Stimulated activated memory B cell treated with anti-CD40 and anti-IgM and Interleukin-4, amounts not matched to agents 10 μg/mL and 1 μg/mL and 100 μg/mL, for 72 hours (primary cell): ENCODE results near the gene LNX2.

Experiments
- ATAC-seq: fragments of 150-1000 bp; cut with Tn5 transposase; 2 replicates; pipeline ENCODE4 v1.10.0; 2021
- H3K27ac Mint-ChIP-seq: one replicate; pipeline ENCODE4 v1.8.0; 2022; ENCODE audit warnings: mild to moderate bottlenecking, mixed read lengths
- H3K27me3 Mint-ChIP-seq: one replicate; pipeline ENCODE4 v1.8.0; 2022; ENCODE audit warnings: mixed read lengths
- H3K36me3 Mint-ChIP-seq: one replicate; pipeline ENCODE4 v1.8.0; 2022; ENCODE audit warnings: mixed read lengths
- H3K4me1 Mint-ChIP-seq: one replicate; pipeline ENCODE4 v1.8.0; 2022; ENCODE audit warnings: mixed read lengths
- H3K4me3 Mint-ChIP-seq: one replicate; pipeline ENCODE4 v1.8.0; 2022; ENCODE audit warnings: mild to moderate bottlenecking, moderate library complexity, mixed read lengths
- H3K9me3 Mint-ChIP-seq: one replicate; pipeline ENCODE4 v1.8.0; 2022; ENCODE audit warnings: mixed read lengths

Gene LNX2

DNA sequence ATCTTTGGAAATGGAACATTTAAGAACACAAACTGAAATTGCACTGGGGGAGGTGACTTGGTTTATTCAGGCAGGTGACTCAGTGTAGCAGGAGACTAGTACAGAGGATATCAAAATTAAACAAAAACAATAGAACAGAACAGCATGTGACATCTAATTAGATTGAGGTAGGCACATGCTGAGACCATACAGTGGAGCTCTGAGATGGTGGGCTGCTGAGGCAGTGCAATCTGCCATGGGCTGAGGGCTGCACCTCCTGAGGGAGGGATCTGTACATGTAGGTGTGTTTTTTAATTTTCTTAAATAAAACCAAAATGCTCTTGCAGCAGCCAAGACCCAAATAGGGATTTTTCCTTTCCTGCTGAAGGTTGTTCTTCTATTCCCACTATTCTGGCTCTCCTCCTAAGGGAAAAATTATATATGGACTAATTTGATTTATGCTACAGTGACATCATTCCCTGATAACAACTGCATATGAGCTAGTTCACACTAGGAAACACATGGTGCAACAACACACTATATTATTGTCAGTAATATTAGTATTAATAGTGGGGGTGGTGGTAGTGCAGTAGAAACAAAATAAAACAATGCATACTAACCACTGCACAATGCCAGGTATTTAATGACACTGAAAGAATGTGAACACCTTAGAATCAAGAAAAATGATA is 48.0 kb downstream of the LNX2 start:
- Mint-ChIP-seq H3K9me3 (no peaks in the 10 kb centered on the region), H3K36me3 (peaks cover 38% of the 10 kb centered on the region), H3K27me3 (no peaks in the 10 kb centered on the region), H3K27ac (no peak overlapping the region), H3K4me3 (no peak overlapping the region), H3K4me1 (peaks cover 12% of the 10 kb centered on the region)
- ATAC-seq = no peak

DNA sequence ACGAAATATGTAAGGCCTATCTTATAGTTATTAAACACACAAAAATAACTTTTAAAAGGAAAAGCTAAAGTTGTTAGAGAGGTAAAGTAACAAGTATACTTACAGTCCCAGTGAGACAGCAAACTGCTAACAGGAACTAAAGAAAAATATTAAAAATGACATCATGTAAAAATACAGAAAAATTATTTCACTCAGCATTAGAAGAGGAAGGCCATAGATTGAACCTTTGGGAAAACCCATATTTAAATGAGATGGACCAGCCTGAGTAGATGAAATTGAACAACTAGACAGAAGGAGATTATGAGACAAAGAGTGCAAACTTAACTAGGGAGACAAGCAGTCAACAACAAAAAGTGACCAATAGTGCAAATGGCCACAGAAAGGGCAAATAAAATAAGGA is 49.4 kb downstream of the LNX2 start:
- Mint-ChIP-seq H3K4me3 (no peak overlapping the region), H3K36me3 (peaks cover 24% of the 10 kb centered on the region), H3K9me3 (no peaks in the 10 kb centered on the region), H3K27me3 (no peaks in the 10 kb centered on the region), H3K4me1 (peaks cover 12% of the 10 kb centered on the region), H3K27ac (no peak overlapping the region)
- no peak for ATAC-seq

DNA sequence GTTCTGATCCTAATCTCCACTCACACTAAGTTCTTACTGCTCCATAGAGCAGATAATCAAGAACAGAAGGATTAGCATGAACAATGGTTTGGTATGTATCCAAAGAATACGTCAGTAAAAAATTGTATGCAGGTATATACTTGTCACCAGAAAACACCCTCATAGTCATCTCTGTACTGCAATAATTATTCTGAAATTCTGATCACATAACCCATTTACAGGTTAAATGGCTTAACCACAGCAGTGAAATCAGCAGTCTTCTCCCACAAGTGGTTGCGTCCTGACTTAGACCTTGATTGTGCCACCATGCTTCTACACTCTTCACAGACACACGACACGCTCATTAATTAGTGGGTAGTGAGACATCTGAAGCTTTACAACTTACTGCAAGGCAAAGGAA is 50.9 kb downstream of the LNX2 start:
- no peaks in the 10 kb centered on the region for H3K9me3 Mint-ChIP-seq
- ATAC-seq = no peak
- H3K4me1 Mint-ChIP-seq = peaks cover 8% of the 10 kb centered on the region
- H3K4me3 Mint-ChIP-seq = no peak overlapping the region
- H3K36me3 Mint-ChIP-seq = peaks cover 15% of the 10 kb centered on the region
- no peak overlapping the region for H3K27ac Mint-ChIP-seq
- no peaks in the 10 kb centered on the region for H3K27me3 Mint-ChIP-seq

DNA sequence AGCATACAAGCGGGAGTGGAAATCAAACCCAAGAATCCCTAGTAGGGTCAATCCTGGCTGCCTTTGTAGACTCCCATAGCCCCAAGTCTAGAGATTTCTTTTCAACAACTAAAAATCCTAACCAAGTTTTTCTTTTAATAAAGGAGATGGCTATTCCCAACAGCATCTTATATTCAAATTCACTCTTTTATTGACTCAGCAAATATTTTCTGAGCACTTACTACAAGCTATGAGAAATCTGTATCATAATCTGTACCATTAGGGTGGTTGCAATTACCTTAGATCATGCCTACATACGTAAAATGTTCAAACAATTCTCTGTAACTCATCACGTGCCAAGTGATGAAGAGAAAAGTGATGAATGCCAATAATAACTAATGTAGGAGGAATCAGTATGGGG is 54.5 kb downstream of the LNX2 start:
- H3K27me3 Mint-ChIP-seq = no peaks in the 10 kb centered on the region
- no peak overlapping the region for H3K27ac Mint-ChIP-seq
- peaks cover 14% of the 10 kb centered on the region for H3K36me3 Mint-ChIP-seq
- ATAC-seq = no peak
- H3K4me1 Mint-ChIP-seq = peaks cover 2% of the 10 kb centered on the region
- no peak overlapping the region for H3K4me3 Mint-ChIP-seq
- no peaks in the 10 kb centered on the region for H3K9me3 Mint-ChIP-seq

DNA sequence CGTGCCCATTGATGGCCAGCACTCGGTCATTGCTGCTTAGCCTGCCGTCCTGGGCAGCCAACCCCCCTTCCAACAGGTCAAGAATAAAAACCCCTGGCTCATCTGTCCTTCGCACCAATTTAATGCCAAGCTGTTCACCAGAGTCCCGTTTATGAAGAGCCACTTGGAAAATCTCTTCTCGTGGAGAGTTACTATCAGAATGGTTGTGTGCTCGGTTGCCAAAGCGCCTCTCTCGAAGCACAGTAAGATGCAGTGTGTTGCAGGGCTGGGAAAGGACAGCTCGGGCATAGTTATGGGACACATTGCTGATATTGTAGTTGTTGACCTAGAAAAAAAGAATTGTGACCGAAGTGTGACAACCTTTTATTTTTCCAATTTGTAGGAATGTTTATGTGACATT is 57.9 kb downstream of the LNX2 start:
- no peaks in the 10 kb centered on the region for H3K9me3 Mint-ChIP-seq
- H3K27ac Mint-ChIP-seq = no peak overlapping the region
- peaks cover 14% of the 10 kb centered on the region for H3K36me3 Mint-ChIP-seq
- H3K27me3 Mint-ChIP-seq = no peaks in the 10 kb centered on the region
- H3K4me1 Mint-ChIP-seq = no peaks in the 10 kb centered on the region
- no peak for ATAC-seq
- H3K4me3 Mint-ChIP-seq = no peak overlapping the region

DNA sequence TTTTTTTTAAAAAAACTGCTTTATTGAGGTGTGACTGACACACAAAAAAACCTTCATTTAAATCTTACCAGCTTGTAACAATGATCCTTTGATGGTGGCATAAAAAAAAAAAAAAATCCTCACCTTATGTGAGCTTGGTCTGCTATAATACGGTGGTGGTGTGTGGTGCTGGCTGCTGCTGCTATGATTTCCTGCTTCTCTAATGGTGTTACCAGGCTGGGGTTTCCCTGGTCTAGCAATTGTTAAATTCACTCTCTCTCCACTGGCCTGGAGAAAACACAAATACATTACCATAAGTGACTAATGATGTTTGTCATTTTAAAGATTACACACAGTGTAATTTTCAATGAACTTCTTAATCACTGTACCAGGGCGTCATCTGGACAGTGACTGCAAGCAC is 60.6 kb downstream of the LNX2 start:
- peaks cover 36% of the 10 kb centered on the region for H3K36me3 Mint-ChIP-seq
- H3K27ac Mint-ChIP-seq = no peak overlapping the region
- H3K4me3 Mint-ChIP-seq = no peak overlapping the region
- H3K4me1 Mint-ChIP-seq = no peaks in the 10 kb centered on the region
- no peaks in the 10 kb centered on the region for H3K9me3 Mint-ChIP-seq
- no peak for ATAC-seq
- no peaks in the 10 kb centered on the region for H3K27me3 Mint-ChIP-seq

DNA sequence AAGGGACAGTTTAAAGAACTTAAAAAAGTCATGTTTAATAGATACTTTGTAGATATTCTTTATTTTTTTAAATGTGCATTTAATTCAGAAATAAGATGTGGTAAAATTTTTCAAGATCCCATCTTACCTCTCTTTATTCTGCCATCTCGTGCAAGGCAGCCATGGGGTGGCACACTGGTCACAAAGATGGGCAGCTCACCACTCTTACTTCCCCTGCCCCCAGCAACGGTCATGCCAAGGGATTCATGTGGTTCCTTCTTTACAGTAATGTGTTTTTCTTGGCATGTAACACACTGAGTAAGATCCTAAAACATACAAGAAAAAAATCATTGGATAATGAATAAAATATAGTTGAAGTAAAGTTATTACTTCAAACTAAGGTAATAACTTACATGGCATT is 64.2 kb downstream of the LNX2 start:
- Mint-ChIP-seq H3K27ac (no peak overlapping the region), H3K9me3 (no peaks in the 10 kb centered on the region), H3K4me1 (no peaks in the 10 kb centered on the region), H3K4me3 (no peak overlapping the region), H3K27me3 (no peaks in the 10 kb centered on the region), H3K36me3 (peaks cover 35% of the 10 kb centered on the region)
- ATAC-seq = no peak

DNA sequence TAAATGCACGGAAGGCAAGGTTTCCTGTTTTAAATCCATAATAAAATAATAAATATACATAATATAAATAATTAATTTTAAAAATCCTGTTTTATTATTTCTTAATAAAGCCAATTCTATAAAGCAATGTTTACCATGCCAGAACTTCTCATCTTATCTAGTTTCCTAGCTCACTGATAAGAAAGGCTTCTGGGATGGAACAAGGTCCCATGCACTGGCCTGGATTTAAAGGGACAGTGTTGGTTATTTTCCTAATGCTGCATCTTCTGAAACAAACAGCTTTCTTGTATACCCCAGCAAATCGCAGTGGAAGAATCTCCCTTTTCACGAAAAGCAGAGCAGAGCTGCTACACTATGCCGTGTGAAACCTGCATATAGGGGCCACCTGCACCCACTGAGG is 68.8 kb downstream of the LNX2 start:
- Mint-ChIP-seq H3K36me3 (peaks cover 52% of the 10 kb centered on the region), H3K9me3 (no peaks in the 10 kb centered on the region), H3K4me3 (no peak overlapping the region), H3K4me1 (no peaks in the 10 kb centered on the region), H3K27me3 (no peaks in the 10 kb centered on the region), H3K27ac (no peak overlapping the region)
- ATAC-seq = no peak

DNA sequence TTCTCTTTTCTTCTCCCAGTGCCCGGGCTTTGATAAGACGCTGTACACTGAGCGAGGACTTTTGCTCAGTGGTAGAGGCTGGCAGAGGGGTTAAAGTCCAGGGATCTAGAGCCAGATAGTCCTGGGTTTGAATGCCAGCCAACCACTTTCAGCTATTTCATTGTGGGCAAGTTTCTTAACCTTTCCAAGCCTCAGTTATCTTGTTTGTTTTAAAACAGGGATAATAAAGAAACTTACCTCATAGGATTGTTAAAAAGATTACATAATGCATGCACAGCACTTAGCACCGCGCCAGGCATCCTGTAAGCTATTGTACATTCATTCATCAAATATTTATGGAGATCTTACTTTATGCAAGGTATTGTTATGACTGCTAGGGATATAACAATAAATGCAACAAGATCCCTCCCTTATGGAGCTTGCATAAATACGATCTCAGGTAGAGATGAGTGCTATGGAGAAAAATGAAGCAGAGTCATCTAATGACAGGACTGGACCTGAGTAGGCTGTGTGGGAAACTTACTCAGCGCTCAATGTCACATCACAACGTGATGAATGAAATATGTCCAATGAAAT is 70.8 kb downstream of the LNX2 start:
- H3K4me3 Mint-ChIP-seq = no peak overlapping the region
- peaks cover 46% of the 10 kb centered on the region for H3K36me3 Mint-ChIP-seq
- no peaks in the 10 kb centered on the region for H3K4me1 Mint-ChIP-seq
- no peaks in the 10 kb centered on the region for H3K27me3 Mint-ChIP-seq
- no peaks in the 10 kb centered on the region for H3K9me3 Mint-ChIP-seq
- no peak overlapping the region for H3K27ac Mint-ChIP-seq
- ATAC-seq = no peak

DNA sequence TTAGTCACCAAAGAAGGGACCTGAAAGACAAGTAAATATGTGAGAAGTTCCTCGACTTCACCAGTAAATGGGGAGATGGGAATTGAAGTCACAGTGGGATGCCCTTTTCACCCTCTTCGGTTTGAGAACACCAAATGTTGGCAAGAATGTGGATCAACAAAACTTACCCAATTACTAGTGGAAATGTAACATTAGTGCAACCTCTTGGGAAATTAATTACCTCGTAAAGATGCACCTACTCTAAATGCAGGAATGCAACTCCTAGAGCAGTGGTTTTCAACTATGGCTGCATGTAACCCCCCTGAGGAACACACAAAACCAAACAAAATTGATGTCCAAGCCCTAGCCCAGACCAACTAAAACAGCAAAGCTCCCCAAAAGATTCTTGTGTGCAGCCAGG is 78.1 kb downstream of the LNX2 start:
- Mint-ChIP-seq H3K4me3 (no peak overlapping the region), H3K36me3 (peaks cover 18% of the 10 kb centered on the region), H3K27ac (no peak overlapping the region), H3K27me3 (no peaks in the 10 kb centered on the region), H3K9me3 (no peaks in the 10 kb centered on the region), H3K4me1 (no peaks in the 10 kb centered on the region)
- ATAC-seq = no peak

DNA sequence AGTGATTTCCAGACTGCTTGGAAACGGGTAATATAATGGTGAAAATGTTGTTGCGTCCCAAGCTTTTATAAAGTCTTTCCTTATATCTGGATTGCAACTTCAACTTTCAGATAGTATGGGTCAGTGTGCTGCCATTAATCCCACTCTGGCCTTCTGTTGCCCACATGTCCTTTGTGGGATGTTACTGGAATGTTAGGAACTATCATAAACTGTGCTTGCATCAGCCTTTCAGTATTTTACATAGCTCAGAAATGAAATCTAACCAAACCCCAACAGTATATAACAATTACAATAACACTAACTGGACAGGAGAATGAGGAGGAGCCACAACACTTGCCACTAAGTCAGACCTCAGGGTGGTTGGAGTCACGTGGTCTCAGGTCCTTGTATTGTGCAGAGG is 78.9 kb downstream of the LNX2 start:
- H3K4me1 Mint-ChIP-seq = no peaks in the 10 kb centered on the region
- no peak overlapping the region for H3K27ac Mint-ChIP-seq
- H3K4me3 Mint-ChIP-seq = no peak overlapping the region
- H3K9me3 Mint-ChIP-seq = no peaks in the 10 kb centered on the region
- no peak for ATAC-seq
- no peaks in the 10 kb centered on the region for H3K27me3 Mint-ChIP-seq
- peaks cover 18% of the 10 kb centered on the region for H3K36me3 Mint-ChIP-seq

DNA sequence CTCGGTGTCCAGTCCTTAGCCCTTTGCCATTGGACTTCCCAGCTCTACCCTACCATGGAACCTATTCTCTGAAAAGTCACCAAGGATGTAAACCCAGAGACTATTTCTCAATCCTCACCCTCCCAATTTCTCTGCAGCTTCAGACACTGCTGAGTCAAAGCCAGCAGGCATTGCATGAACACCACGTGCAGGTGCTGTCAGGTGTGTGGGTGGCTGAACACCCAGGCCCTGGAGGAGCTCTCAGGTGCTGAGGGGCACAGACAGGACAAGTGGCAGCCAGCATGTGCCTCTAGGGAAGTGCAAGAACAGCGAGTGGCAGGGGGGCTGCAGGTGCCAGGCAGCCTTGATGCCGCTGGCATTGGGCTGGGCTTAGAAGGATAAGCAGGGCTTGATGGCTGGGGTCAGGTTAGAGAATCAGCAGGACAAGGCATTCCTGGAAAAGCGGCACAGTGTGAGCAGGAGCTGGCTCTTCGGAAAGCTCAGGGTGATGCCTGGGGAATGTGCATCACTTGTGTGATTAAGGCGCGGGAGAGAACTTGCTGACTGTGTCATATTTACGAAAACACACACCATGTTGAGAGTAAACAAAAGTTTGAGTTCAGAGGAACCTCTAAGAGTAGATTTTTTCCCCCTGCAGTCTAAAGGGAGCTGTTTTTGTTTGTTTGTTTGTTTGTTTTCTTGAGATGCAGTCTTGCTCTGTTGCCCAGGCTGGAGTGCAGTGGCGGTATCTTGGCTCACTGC is 83.8 kb downstream of the LNX2 start:
- Mint-ChIP-seq H3K36me3 (peaks cover under 1% of the 10 kb centered on the region), H3K27me3 (no peaks in the 10 kb centered on the region), H3K27ac (no peak overlapping the region), H3K4me1 (peaks cover 11% of the 10 kb centered on the region), H3K4me3 (no peak overlapping the region), H3K9me3 (no peaks in the 10 kb centered on the region)
- ATAC-seq = peak; percentile 24

DNA sequence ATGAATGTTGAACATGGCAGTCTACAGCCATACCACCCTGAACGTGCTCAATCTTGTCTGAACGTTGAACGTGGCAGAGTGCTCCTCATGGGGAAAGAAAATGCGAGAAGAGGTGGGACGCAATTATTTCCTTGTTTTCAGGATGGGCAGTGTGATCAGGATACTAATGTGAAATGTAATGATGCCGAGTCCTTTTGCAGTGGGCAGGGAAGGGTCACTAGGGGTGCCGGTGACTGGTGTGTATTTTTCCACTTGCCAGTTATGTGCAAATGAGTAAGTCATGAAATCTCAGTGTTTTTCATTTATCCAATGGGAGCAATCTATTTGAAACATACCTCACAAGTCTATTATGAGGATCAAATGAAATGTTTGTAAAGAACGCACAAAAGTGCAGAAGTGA is 84.8 kb downstream of the LNX2 start:
- H3K9me3 Mint-ChIP-seq = no peaks in the 10 kb centered on the region
- H3K27me3 Mint-ChIP-seq = no peaks in the 10 kb centered on the region

DNA sequence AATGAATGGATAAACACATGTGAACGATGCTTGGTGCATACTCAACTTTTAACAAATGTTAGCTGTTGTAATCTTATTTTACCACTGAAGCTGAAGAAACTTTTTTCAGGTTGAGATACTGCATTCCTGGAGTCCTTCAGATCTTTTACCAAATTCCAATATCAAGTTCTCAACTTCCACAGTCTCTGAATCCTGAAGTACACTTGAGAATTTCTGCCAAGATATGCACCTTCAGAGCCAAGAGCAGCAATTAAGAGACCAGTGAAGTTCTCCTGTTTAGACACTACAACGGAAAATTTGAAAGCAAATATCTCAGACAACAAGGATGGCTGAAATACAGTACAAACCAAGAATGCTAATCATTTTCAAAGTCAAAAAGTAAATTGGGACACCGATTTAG is 85.3 kb downstream of the LNX2 start:
- Mint-ChIP-seq H3K9me3 (no peaks in the 10 kb centered on the region), H3K27ac (no peak overlapping the region), H3K4me3 (no peak overlapping the region), H3K27me3 (no peaks in the 10 kb centered on the region), H3K4me1 (peaks cover 15% of the 10 kb centered on the region), H3K36me3 (no peaks in the 10 kb centered on the region)
- ATAC-seq = no peak

More for the DNA sequence above, 84.8 kb downstream of the LNX2 start:
- Mint-ChIP-seq H3K27ac (no peak overlapping the region), H3K4me1 (peaks cover 11% of the 10 kb centered on the region), H3K4me3 (no peak overlapping the region), H3K36me3 (no peaks in the 10 kb centered on the region)
- no peak for ATAC-seq

DNA sequence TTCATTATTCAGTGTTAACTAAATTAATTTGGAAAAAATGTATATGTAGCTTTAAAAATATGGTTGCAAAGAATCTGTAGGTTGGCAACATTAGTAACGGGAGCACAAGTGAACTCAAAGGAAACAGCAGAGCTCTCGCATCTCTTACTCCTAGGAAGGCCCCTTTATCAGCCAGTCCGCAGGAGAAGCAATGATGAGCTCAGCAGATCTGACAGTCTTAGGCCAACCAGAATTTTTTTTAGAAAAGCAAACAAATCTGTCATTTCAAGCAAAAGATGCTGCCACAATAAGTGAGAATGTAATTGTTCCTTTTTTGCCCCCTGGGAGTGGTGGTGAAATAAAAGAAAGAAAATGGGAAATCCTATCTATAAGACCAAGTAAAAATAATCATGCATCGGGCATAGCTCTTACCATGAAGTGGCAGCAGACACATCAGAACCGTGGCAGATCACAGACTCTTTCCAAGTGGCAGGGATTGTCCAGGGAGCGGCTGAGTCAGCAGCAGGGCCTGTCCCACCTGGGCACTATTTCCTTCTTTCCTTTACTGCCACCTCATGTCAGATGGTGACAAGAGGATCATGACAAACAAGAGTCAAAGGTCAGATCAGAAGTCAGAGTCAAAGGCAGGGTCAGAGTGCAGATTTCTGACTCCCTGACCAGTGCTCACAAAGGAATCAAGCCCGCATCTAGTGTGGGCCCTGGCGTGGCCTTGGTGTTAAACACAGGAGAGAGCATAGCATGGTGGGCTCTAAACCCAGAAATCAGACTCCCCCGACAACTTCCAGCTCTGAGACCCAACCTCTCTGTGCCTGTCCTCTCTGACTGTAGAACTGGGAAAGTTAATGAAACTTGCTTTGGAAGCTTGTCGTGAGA is 86.0 kb downstream of the LNX2 start:
- peaks cover 21% of the 10 kb centered on the region for H3K4me1 Mint-ChIP-seq
- no peaks in the 10 kb centered on the region for H3K9me3 Mint-ChIP-seq
- H3K27ac Mint-ChIP-seq = no peak overlapping the region
- no peaks in the 10 kb centered on the region for H3K36me3 Mint-ChIP-seq
- no peak overlapping the region for H3K4me3 Mint-ChIP-seq
- ATAC-seq = no peak
- H3K27me3 Mint-ChIP-seq = no peaks in the 10 kb centered on the region
